ENCODE measurements around the gene RTL9. TPM values are rescaled to one million over a fixed set of nuclear protein-coding genes. Genes with fewer than 3 reads are reported as not detected.

Gene RTL9
- total RNA-seq, 4 donors from 2014 or later = not detected

DNA sequence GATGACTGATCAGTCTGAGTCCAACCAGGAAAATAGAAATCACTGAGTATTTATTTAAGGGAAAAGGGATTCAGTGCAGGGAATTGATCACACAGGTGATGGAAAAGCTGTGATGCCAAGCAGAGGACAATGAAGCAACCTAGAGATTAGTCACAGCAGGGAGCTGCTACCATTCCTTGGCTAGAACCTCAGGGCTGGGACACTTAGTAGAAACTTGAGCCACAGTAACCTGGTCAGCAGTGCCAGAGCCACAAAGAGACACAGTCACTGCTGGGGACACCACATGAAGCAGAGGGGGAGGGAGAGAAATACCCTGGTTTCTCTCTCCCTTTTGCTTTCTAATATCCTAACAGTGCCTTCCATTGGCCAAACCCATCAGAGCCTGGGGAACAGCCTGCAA, 38.7 kb downstream of the RTL9 start:
- DNase-seq = no peak
- Histone ChIP-seq H3K27me3 (no peaks in the 10 kb centered on the region), H3K27ac (no peak overlapping the region), H3K9me3 (no peaks in the 10 kb centered on the region), H3K4me3 (no peak overlapping the region), H3K4me1 (no peaks in the 10 kb centered on the region), H3K36me3 (no peaks in the 10 kb centered on the region)
- TF ChIP-seq, protein P1, sequence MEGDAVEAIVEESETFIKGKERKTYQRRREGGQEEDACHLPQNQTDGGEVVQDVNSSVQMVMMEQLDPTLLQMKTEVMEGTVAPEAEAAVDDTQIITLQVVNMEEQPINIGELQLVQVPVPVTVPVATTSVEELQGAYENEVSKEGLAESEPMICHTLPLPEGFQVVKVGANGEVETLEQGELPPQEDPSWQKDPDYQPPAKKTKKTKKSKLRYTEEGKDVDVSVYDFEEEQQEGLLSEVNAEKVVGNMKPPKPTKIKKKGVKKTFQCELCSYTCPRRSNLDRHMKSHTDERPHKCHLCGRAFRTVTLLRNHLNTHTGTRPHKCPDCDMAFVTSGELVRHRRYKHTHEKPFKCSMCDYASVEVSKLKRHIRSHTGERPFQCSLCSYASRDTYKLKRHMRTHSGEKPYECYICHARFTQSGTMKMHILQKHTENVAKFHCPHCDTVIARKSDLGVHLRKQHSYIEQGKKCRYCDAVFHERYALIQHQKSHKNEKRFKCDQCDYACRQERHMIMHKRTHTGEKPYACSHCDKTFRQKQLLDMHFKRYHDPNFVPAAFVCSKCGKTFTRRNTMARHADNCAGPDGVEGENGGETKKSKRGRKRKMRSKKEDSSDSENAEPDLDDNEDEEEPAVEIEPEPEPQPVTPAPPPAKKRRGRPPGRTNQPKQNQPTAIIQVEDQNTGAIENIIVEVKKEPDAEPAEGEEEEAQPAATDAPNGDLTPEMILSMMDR (IDR thresholded peaks at IDR 0.05) = no peak
- no peak for TF ChIP-seq POLR2A (IDR thresholded peaks at IDR 0.05)

DNA sequence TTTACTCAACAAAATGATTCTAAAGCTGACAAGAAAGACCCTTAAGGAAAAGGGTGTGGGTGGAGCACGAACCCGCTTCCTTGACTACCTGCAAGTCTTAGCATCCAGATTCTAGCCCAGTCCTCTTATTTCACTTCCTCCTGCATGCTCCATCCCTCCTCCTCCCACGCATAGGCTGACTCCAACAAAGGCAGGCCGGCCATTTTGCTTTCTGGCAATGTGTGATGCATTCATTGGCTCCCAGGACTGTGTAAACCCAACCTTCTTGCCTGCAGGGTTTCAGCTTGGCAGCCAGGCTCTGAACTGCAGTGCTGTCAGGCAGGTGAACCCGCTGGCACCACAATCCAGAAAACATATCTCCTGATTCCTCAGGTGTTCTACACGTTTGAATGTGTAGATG, 39.3 kb downstream of the RTL9 start:
- Histone ChIP-seq H3K27ac (no peak overlapping the region), H3K9me3 (no peaks in the 10 kb centered on the region), H3K36me3 (no peaks in the 10 kb centered on the region), H3K27me3 (no peaks in the 10 kb centered on the region), H3K4me1 (no peaks in the 10 kb centered on the region), H3K4me3 (no peak overlapping the region)
- DNase-seq = no peak
- TF ChIP-seq, protein P1 (IDR thresholded peaks at IDR 0.05) = no peak
- TF ChIP-seq POLR2A (IDR thresholded peaks at IDR 0.05) = no peak

DNA sequence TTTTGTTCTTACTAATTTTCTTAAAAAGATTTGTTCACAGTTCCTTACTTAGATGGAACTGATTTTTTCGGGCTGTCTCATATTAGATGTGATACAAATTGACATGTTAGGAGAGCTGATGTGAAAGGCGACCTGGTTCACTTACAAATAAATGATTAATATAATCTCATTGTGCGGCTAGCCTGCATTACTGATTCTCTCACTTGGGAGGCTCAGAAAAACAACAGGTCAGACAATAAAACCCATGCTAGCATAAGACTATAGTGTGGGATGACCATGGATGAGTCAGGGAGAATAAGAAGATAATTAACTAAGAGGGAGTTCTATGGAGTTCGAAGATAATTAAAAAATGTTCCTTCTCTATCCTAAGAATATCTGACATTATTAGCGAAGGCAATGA, 40.8 kb downstream of the RTL9 start:
- Histone ChIP-seq H3K9me3 (no peaks in the 10 kb centered on the region), H3K27me3 (no peaks in the 10 kb centered on the region), H3K36me3 (no peaks in the 10 kb centered on the region), H3K4me3 (no peak overlapping the region), H3K27ac (no peak overlapping the region), H3K4me1 (no peaks in the 10 kb centered on the region)
- no peak for DNase-seq
- no peak for TF ChIP-seq POLR2A (IDR thresholded peaks at IDR 0.05)
- TF ChIP-seq, protein P1 (IDR thresholded peaks at IDR 0.05) = no peak

DNA sequence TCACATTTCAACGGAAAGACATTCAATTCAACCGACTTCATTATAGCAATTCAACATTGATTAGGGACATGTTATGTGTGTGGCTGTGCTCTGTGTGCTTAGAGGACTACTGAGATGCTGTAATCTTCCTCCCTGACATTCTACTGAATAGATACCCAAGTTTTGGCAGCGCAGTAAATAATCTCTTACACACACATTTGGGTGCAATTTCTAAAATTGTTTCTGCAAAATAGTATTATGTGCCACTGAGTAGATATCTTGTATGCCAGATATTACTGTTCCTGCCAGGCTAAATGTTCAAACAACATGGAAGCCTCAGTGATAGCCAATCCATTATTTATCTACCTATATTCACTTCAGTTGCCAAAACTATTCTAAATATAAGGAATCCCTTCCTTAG, 41.3 kb downstream of the RTL9 start:
- Histone ChIP-seq H3K4me1 (no peaks in the 10 kb centered on the region), H3K36me3 (no peaks in the 10 kb centered on the region), H3K27me3 (no peaks in the 10 kb centered on the region), H3K4me3 (no peak overlapping the region), H3K9me3 (no peaks in the 10 kb centered on the region), H3K27ac (no peak overlapping the region)
- no peak for DNase-seq
- TF ChIP-seq, protein P1 (IDR thresholded peaks at IDR 0.05) = no peak
- no peak for TF ChIP-seq POLR2A (IDR thresholded peaks at IDR 0.05)

DNA sequence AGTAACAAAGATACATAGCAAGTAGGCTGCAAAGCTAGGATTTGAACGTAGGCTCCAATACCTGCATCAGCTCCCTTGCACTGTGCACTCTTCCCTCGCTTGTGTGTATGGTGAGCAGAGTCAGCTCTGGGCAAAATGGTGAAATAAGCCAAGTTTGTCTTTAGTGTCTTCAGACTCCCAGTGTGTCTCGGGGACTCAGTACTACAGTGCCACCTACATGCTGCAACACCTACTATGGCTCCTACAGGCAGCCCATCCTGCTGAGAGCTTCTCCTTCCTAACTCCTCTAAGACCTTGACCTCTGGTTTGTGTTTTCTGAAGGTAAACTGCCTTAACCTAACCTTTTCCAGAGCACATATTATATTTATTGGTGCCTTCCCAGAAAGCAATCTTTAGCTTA, 42.5 kb downstream of the RTL9 start:
- H3K36me3 ChIP-seq = no peaks in the 10 kb centered on the region
- TF ChIP-seq, protein P1 (IDR thresholded peaks at IDR 0.05) = no peak
- no peak for TF ChIP-seq POLR2A (IDR thresholded peaks at IDR 0.05)
- H3K27me3 ChIP-seq = no peaks in the 10 kb centered on the region
- no peak overlapping the region for H3K4me3 ChIP-seq
- no peak for DNase-seq
- H3K27ac ChIP-seq = no peak overlapping the region
- no peaks in the 10 kb centered on the region for H3K9me3 ChIP-seq
- H3K4me1 ChIP-seq = no peaks in the 10 kb centered on the region

All from Peyer's patch (tissue), 4 donors.